ENCODE data around the gene DEPDC5. TPM values are rescaled to one million over a fixed set of nuclear protein-coding genes. Genes with fewer than 3 reads are reported as not detected.
"Not testable (repeated sequence)": the region's sequence is repeated elsewhere in the genome, so short reads cannot be mapped to it uniquely, and the experiment has no call there.

DEPDC5 gene
- total RNA-seq, 1 donor from 2014 or later, result 13.0 TPM

GRCh38 chr22:31739795-31740201 lies 14.0 kb upstream of the DEPDC5 start:
- Mint-ChIP-seq H3K4me1 (ENCODE audit: low read depth, unreplicated experiment) (peaks cover 7% of the 10 kb centered on the region), H3K9me3 (ENCODE audit: unreplicated experiment) (no peaks in the 10 kb centered on the region), H3K36me3 (ENCODE audit: low read depth, unreplicated experiment) (peaks cover 12% of the 10 kb centered on the region), H3K4me3 (ENCODE audit: unreplicated experiment) (no peak overlapping the region), H3K27ac (ENCODE audit: unreplicated experiment) (no peak overlapping the region), H3K27me3 (ENCODE audit: low read depth, unreplicated experiment) (no peaks in the 10 kb centered on the region)
- Histone ChIP-seq H3K4me3 (ENCODE audit: insufficient read depth, low read depth, low read length) (no peak overlapping the region), H2AFZ (ENCODE audit: low read depth, low read length) (no peak overlapping the region), H3K9me3 (ENCODE audit: insufficient read depth, low read depth, low read length) (no peaks in the 10 kb centered on the region), H3K4me2 (ENCODE audit: low read length) (no peak overlapping the region), H3K4me1 (ENCODE audit: insufficient read depth, low read length) (peaks cover 3% of the 10 kb centered on the region), H3K36me3 (ENCODE audit: insufficient read depth, low read length) (peaks cover 8% of the 10 kb centered on the region), H3K27ac (ENCODE audit: low read depth, low read length) (no peak overlapping the region), H3K9ac (ENCODE audit: low read length) (no peak overlapping the region), H3K79me2 (ENCODE audit: insufficient read depth, low read length) (peaks cover 86% of the 10 kb centered on the region), H3K27me3 (ENCODE audit: insufficient read depth, low read length) (no peaks in the 10 kb centered on the region), H4K20me1 (ENCODE audit: insufficient read depth, low read length) (peaks cover 52% of the 10 kb centered on the region)
- no peak for TF ChIP-seq CTCF (IDR thresholded peaks at IDR 0.05; ENCODE audit: insufficient read depth, low read depth, low read length)
- no peak for TF ChIP-seq EZH2 (IDR thresholded peaks at IDR 0.05; ENCODE audit: insufficient read depth, low read length)
- no peak for FAIRE-seq
- DNase-seq (ENCODE audit: low read depth), result no peak

- H4K20me1 ChIP-seq (ENCODE audit: insufficient read depth, low read length), result peaks cover 52% of the 10 kb centered on the region
- H3K27ac Mint-ChIP-seq (ENCODE audit: unreplicated experiment); H2AFZ ChIP-seq (ENCODE audit: low read depth, low read length); H3K4me3 ChIP-seq (ENCODE audit: insufficient read depth, low read depth, low read length); H3K27me3 ChIP-seq (ENCODE audit: insufficient read depth, low read length); H3K27me3 Mint-ChIP-seq (ENCODE audit: low read depth, unreplicated experiment); H3K4me1 ChIP-seq (ENCODE audit: insufficient read depth, low read length); FAIRE-seq; DNase-seq (ENCODE audit: low read depth); H3K4me3 Mint-ChIP-seq (ENCODE audit: unreplicated experiment); H3K36me3 ChIP-seq (ENCODE audit: insufficient read depth, low read length); H3K4me1 Mint-ChIP-seq (ENCODE audit: low read depth, unreplicated experiment); H3K9ac ChIP-seq (ENCODE audit: low read length); H3K27ac ChIP-seq (ENCODE audit: low read depth, low read length); H3K9me3 Mint-ChIP-seq (ENCODE audit: unreplicated experiment); H3K4me2 ChIP-seq (ENCODE audit: low read length); H3K9me3 ChIP-seq (ENCODE audit: insufficient read depth, low read depth, low read length): not testable (repeated sequence)
- peaks cover 12% of the 10 kb centered on the region for H3K36me3 Mint-ChIP-seq (ENCODE audit: low read depth, unreplicated experiment)
- peaks cover 88% of the 10 kb centered on the region for H3K79me2 ChIP-seq (ENCODE audit: insufficient read depth, low read length)
These were observed 13.5 kb upstream of the DEPDC5 start for GRCh38 chr22:31740314-31740713.

GRCh38 chr22:31742115-31742514 lies 11.7 kb upstream of the DEPDC5 start:
- no peaks in the 10 kb centered on the region for H3K4me1 ChIP-seq (ENCODE audit: insufficient read depth, low read length)
- peaks cover 44% of the 10 kb centered on the region for H4K20me1 ChIP-seq (ENCODE audit: insufficient read depth, low read length)
- TF ChIP-seq EZH2 (IDR thresholded peaks at IDR 0.05; ENCODE audit: insufficient read depth, low read length) (no peak), CTCF (IDR thresholded peaks at IDR 0.05; ENCODE audit: insufficient read depth, low read depth, low read length) (no peak)
- Mint-ChIP-seq H3K27ac (ENCODE audit: unreplicated experiment) (no peak overlapping the region), H3K4me3 (ENCODE audit: unreplicated experiment) (no peak overlapping the region), H3K9me3 (ENCODE audit: unreplicated experiment) (no peaks in the 10 kb centered on the region), H3K27me3 (ENCODE audit: low read depth, unreplicated experiment) (no peaks in the 10 kb centered on the region), H3K36me3 (ENCODE audit: low read depth, unreplicated experiment) (peaks cover 12% of the 10 kb centered on the region), H3K4me1 (ENCODE audit: low read depth, unreplicated experiment) (peaks cover 5% of the 10 kb centered on the region)
- no peaks in the 10 kb centered on the region for H3K9me3 ChIP-seq (ENCODE audit: insufficient read depth, low read depth, low read length)
- FAIRE-seq, result no peak
- DNase-seq (ENCODE audit: low read depth), result no peak
- H3K79me2 ChIP-seq (ENCODE audit: insufficient read depth, low read length), result peaks cover 90% of the 10 kb centered on the region
- no peaks in the 10 kb centered on the region for H3K27me3 ChIP-seq (ENCODE audit: insufficient read depth, low read length)
- no peak overlapping the region for H3K27ac ChIP-seq (ENCODE audit: low read depth, low read length)
- H2AFZ ChIP-seq (ENCODE audit: low read depth, low read length), result no peak overlapping the region
- no peak overlapping the region for H3K4me3 ChIP-seq (ENCODE audit: insufficient read depth, low read depth, low read length)
- no peak overlapping the region for H3K4me2 ChIP-seq (ENCODE audit: low read length)
- H3K36me3 ChIP-seq (ENCODE audit: insufficient read depth, low read length), result peaks cover 8% of the 10 kb centered on the region
- H3K9ac ChIP-seq (ENCODE audit: low read length), result no peak overlapping the region
